HCT116 (cell line): ENCODE data around the gene INMT. TPM values are rescaled to one million over a fixed set of nuclear protein-coding genes. Genes with fewer than 3 reads are reported as not detected.

Source experiments
- ATAC-seq: fragments of 200-7000 bp; cut with Tn5 transposase; 2 replicates; pipeline ENCODE4 v1.9.1; 2020; ENCODE audit warnings: mild to moderate bottlenecking, moderate library complexity
- BruUV-seq: library from RNA; stranded (reverse); fragments of 400-500 nt; replicated peaks from 2 replicates; lab custom pipeline; 2021; lab: Mats Ljungman, UMichigan
- CTCF ChIA-PET: fragments of 300-600 bp; sonication (Branson Sonifier 250); formaldehyde crosslinking; loops from one replicate; lab custom pipeline; 2021; ENCODE audit warnings: antibody characterized with exemption; lab: Charles Lee
- POLR2A ChIA-PET: fragments of 300-600, 350-600 bp; sonication (Branson Sonifier 250); formaldehyde crosslinking; loops from one replicate; lab custom pipeline; 2021; ENCODE audit warnings: antibody characterized with exemption; lab: Charles Lee
- RAD21 ChIA-PET, 2 experiments: fragments of 300-600 bp; sonication (Branson Sonifier 250); formaldehyde crosslinking; loops; one replicate each; lab custom pipeline; 2023; ENCODE audit warnings: low total read pairs in 2 of 2; ENCODE audit not compliant: uncharacterized antibody in 2 of 2, unreplicated experiment in 2 of 2, low non-redundant PET in 1 of 2; lab: Charles Lee
- DNase-seq: peaks from one replicate; pipeline ENCODE4 v3.0.0-alpha.2; 2010; ENCODE audit warnings: low read depth, low spot score
- H2AFZ ChIP-seq: fragments of 200-600 bp; shearing (Covaris generic), sonication (generic); 2 replicates; pipeline ENCODE4 v1.6.1; 2017; ENCODE audit warnings: low read depth, mixed run types, mixed read lengths, antibody characterized with exemption, low read length; ENCODE audit not compliant: poor library complexity, severe bottlenecking
- H3K27ac ChIP-seq: 2 replicates; pipeline ENCODE4 v1.5.1; 2012; ENCODE audit warnings: low read depth, low read length
- H3K27me3 ChIP-seq: fragments of 200-600 bp; sonication (generic); 2 replicates; pipeline ENCODE4 v1.6.1; 2016; ENCODE audit warnings: mixed run types, low read length, mixed read lengths; ENCODE audit not compliant: insufficient read depth
- H3K36me3 ChIP-seq, 2 experiments: fragments of 200-500 bp in 1 of 2; fragments of 200-600 bp in 1 of 2; sonication (Bioruptor generic) in 1 of 2; sonication (generic) in 1 of 2; 2 replicates each; pipeline versions ENCODE4 v1.5.1 to v1.6.1; 2014 to 2016; ENCODE audit warnings: low read length in 2 of 2, inconsistent platforms in 1 of 2, mixed read lengths in 1 of 2, mixed run types in 1 of 2; ENCODE audit not compliant: insufficient read depth in 2 of 2, control insufficient read depth in 1 of 2
- H3K4me1 ChIP-seq, 2 experiments: fragments of 200-600 bp in 1 of 2; sonication (generic) in 1 of 2; 2 replicates each; pipeline versions ENCODE4 v1.5.1 to v1.6.1; 2012 to 2017; ENCODE audit warnings: low read length in 2 of 2, inconsistent platforms in 1 of 2, mild to moderate bottlenecking in 1 of 2, mixed read lengths in 1 of 2, mixed run types in 1 of 2, moderate library complexity in 1 of 2; ENCODE audit not compliant: insufficient read depth in 2 of 2, control insufficient read depth in 1 of 2
- H3K4me2 ChIP-seq: fragments of 200-600 bp; sonication (generic); 2 replicates; pipeline ENCODE4 v1.6.1; 2017; ENCODE audit warnings: mixed run types, low read length, mixed read lengths
- H3K4me3 ChIP-seq, 2 experiments: fragments of 200-600 bp in 1 of 2; sonication (generic) in 1 of 2; replicated peaks in 1 of 2; 2 replicates each; pipeline ENCODE4 v1.5.1; 2011 to 2016; ENCODE audit warnings: low read length in 2 of 2, control low read depth in 1 of 2, low read depth in 1 of 2, mild to moderate bottlenecking in 1 of 2, mixed read lengths in 1 of 2, mixed run types in 1 of 2
- H3K79me2 ChIP-seq: fragments of 200-600 bp; sonication (generic); 2 replicates; pipeline ENCODE4 v1.6.1; 2017; ENCODE audit warnings: mild to moderate bottlenecking, mixed run types, low read length, moderate library complexity, mixed read lengths; ENCODE audit not compliant: insufficient read depth
- H3K9ac ChIP-seq: fragments of 200-600 bp; sonication (generic); 2 replicates; pipeline ENCODE4 v1.6.1; 2016; ENCODE audit warnings: low read length, mixed read lengths
- H3K9me2 ChIP-seq: fragments of 200-600 bp; sonication (generic), shearing (Covaris generic); 2 replicates; pipeline ENCODE4 v1.6.1; 2017; ENCODE audit warnings: mixed run types, mild to moderate bottlenecking, moderate library complexity; ENCODE audit not compliant: insufficient read depth
- H3K9me3 ChIP-seq, 2 experiments: fragments of 200-500 bp in 1 of 2; fragments of 200-600 bp in 1 of 2; sonication (Bioruptor generic) in 1 of 2; sonication (generic) in 1 of 2; 2 replicates each; pipeline ENCODE4 v1.6.1; 2014 to 2017; ENCODE audit warnings: low read length in 2 of 2, mixed read lengths in 2 of 2, inconsistent platforms in 1 of 2, low read depth in 1 of 2, mild to moderate bottlenecking in 1 of 2, mixed run types in 1 of 2, moderate library complexity in 1 of 2; ENCODE audit not compliant: control insufficient read depth in 1 of 2, insufficient read depth in 1 of 2
- H4K20me1 ChIP-seq: fragments of 200-600 bp; sonication (generic), shearing (Covaris generic); 2 replicates; pipeline ENCODE4 v1.6.1; 2017; ENCODE audit warnings: mixed run types, mild to moderate bottlenecking, moderate library complexity; ENCODE audit not compliant: insufficient read depth
- CEBPB ChIP-seq: IDR thresholded peaks from 2 replicates; pipeline ENCODE4 v1.6.1; 2012; ENCODE audit warnings: low read depth
- CTCF ChIP-seq, 3 experiments: fragments of 200-600 bp in 1 of 3; sonication (generic) in 1 of 3; IDR thresholded peaks in 2 of 3; conservative IDR thresholded peaks in 1 of 3; 2 replicates each; pipeline ENCODE4 v1.5.1; 2012 to 2017; ENCODE audit warnings: low read depth in 2 of 3, low read length in 2 of 3, antibody characterized with exemption in 1 of 3, borderline replicate concordance in 1 of 3, control low read depth in 1 of 3, mild to moderate bottlenecking in 1 of 3, mixed read lengths in 1 of 3, mixed run types in 1 of 3, moderate library complexity in 1 of 3; ENCODE audit not compliant: insufficient read depth in 1 of 3
- EGR1 ChIP-seq: IDR thresholded peaks from 2 replicates; pipeline ENCODE4 v1.6.1; 2012; ENCODE audit warnings: low read depth
- EZH2 ChIP-seq: fragments of 200-600 bp; sonication (generic); IDR thresholded peaks from 2 replicates; pipeline ENCODE4 v1.6.1; 2017; ENCODE audit warnings: antibody characterized with exemption, mixed run types
- FOSL1 ChIP-seq: IDR thresholded peaks from 2 replicates; pipeline ENCODE4 v1.6.1; 2012; ENCODE audit warnings: low read depth
- POLR2A ChIP-seq: IDR thresholded peaks from 2 replicates; pipeline ENCODE4 v1.7.0; 2011; ENCODE audit warnings: borderline replicate concordance; ENCODE audit not compliant: insufficient read depth, insufficient read length; ENCODE audit errors: extremely low read depth
- POLR2AphosphoS5 ChIP-seq: IDR thresholded peaks from 2 replicates; pipeline ENCODE4 v1.6.1; 2011; ENCODE audit warnings: mild to moderate bottlenecking, low read depth, low read length, moderate library complexity
- RAD21 ChIP-seq: IDR thresholded peaks from 2 replicates; pipeline ENCODE4 v1.6.1; 2012; ENCODE audit warnings: low read depth, mild to moderate bottlenecking
- YY1 ChIP-seq: IDR thresholded peaks from 2 replicates; pipeline ENCODE4 v1.6.1; 2011; ENCODE audit warnings: low read length, low read depth, moderate library complexity, mild to moderate bottlenecking; ENCODE audit not compliant: insufficient replicate concordance; ENCODE audit errors: extremely low read depth
- intact Hi-C: fragments of 100-400 bp; cut with micrococcal nuclease; formaldehyde crosslinking; loops from 2 replicates; pipeline ENCODE4 v1.10.0; 2022
- total RNA-seq: library from RNA; stranded (reverse); gene quantifications from one replicate; pipeline ENCODE4 v1.2.1, GENCODE V29; 2021; ENCODE audit not compliant: unreplicated experiment
- TF ChIP-seq, protein P1 (sequence below): IDR thresholded peaks from 2 replicates; pipeline ENCODE4 v1.6.1; 2012
- TF ChIP-seq, protein P2 (sequence below): IDR thresholded peaks from 2 replicates; pipeline ENCODE4 v1.6.1; 2012; ENCODE audit warnings: low read depth

Gene INMT
- total RNA-seq, 1 experiment from 2014 or later: 0.32 TPM

- BruUV-seq: no TSS peak
- H3K9ac ChIP-seq: no peak overlapping the region
- no peaks in the 10 kb centered on the region for H4K20me1 ChIP-seq
- RAD21 ChIA-PET: no interaction called here
- no peak overlapping the region for H3K4me3 ChIP-seq
- H3K9me3 ChIP-seq: no peaks in the 10 kb centered on the region
- no peak overlapping the region for H3K4me2 ChIP-seq
- no peaks in the 10 kb centered on the region for H3K36me3 ChIP-seq
- no peak for ATAC-seq
- intact Hi-C loops: no loop called here
- TF ChIP-seq, protein P1, sequence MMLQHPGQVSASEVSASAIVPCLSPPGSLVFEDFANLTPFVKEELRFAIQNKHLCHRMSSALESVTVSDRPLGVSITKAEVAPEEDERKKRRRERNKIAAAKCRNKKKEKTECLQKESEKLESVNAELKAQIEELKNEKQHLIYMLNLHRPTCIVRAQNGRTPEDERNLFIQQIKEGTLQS: no peak
- TF ChIP-seq POLR2A (no peak), POLR2AphosphoS5 (no peak), CTCF (IDR thresholded peaks at IDR 0.05 in 2 of 3, conservative IDR thresholded peaks at IDR 0.05 in 1 of 3; ENCODE audit: borderline replicate concordance in 1 of 3, insufficient read depth in 1 of 3, low read depth in 2 of 3, low read length in 2 of 3) (no peak), EZH2 (no peak), FOSL1 (no peak), EGR1 (no peak), RAD21 (no peak), CEBPB (no peak), YY1 (no peak)
- TF ChIP-seq, protein P2, sequence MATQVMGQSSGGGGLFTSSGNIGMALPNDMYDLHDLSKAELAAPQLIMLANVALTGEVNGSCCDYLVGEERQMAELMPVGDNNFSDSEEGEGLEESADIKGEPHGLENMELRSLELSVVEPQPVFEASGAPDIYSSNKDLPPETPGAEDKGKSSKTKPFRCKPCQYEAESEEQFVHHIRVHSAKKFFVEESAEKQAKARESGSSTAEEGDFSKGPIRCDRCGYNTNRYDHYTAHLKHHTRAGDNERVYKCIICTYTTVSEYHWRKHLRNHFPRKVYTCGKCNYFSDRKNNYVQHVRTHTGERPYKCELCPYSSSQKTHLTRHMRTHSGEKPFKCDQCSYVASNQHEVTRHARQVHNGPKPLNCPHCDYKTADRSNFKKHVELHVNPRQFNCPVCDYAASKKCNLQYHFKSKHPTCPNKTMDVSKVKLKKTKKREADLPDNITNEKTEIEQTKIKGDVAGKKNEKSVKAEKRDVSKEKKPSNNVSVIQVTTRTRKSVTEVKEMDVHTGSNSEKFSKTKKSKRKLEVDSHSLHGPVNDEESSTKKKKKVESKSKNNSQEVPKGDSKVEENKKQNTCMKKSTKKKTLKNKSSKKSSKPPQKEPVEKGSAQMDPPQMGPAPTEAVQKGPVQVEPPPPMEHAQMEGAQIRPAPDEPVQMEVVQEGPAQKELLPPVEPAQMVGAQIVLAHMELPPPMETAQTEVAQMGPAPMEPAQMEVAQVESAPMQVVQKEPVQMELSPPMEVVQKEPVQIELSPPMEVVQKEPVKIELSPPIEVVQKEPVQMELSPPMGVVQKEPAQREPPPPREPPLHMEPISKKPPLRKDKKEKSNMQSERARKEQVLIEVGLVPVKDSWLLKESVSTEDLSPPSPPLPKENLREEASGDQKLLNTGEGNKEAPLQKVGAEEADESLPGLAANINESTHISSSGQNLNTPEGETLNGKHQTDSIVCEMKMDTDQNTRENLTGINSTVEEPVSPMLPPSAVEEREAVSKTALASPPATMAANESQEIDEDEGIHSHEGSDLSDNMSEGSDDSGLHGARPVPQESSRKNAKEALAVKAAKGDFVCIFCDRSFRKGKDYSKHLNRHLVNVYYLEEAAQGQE: no peak
- TF ChIP-seq, all 23 proteins: peak for 0
- no peaks in the 10 kb centered on the region for H3K79me2 ChIP-seq
- no peaks in the 10 kb centered on the region for H3K4me1 ChIP-seq
- H3K27me3 ChIP-seq: 0 out of 2 replicates have a peak, but pooled peaks cover 9% of the 10 kb centered on the region
- ChIA-PET CTCF (no interaction called here), POLR2A (no interaction called here)
- H2AFZ ChIP-seq: no peak overlapping the region
- H3K9me2 ChIP-seq: no peaks in the 10 kb centered on the region
- no peak for DNase-seq
- H3K27ac ChIP-seq: no peak overlapping the region
Observed at GRCh38 chr7:30736291-30736690, 15.6 kb upstream of the INMT start.
